DOHH2 (cell line): ENCODE results near the gene BANK1.

ENCODE experiments used
- H3F3A ChIP-seq: fragments of 200-600 bp; sonication (generic), shearing (Covaris generic); 2 replicates; pipeline ENCODE4 v1.6.0; 2016; ENCODE audit warnings: antibody characterized with exemption, mild to moderate bottlenecking; ENCODE audit not compliant: control insufficient read depth, insufficient read depth
- H3K27ac ChIP-seq: fragments of 200-600 bp; sonication (generic); 2 replicates; pipeline ENCODE4 v1.5.1; 2014; ENCODE audit warnings: low read depth, mild to moderate bottlenecking, low read length, moderate library complexity
- H3K27me3 ChIP-seq: fragments of 200-600 bp; sonication (generic); 2 replicates; pipeline ENCODE4 v1.6.1; 2014; ENCODE audit warnings: mild to moderate bottlenecking, low read length, mixed read lengths; ENCODE audit not compliant: control insufficient read depth
- H3K36me3 ChIP-seq: fragments of 200-600 bp; sonication (generic); 2 replicates; pipeline ENCODE4 v1.6.1; 2014; ENCODE audit warnings: mild to moderate bottlenecking, low read length, moderate library complexity, mixed read lengths; ENCODE audit not compliant: control insufficient read depth
- H3K4me1 ChIP-seq: fragments of 200-600 bp; sonication (generic); 2 replicates; pipeline ENCODE4 v1.6.1; 2014; ENCODE audit warnings: mild to moderate bottlenecking, low read length, mixed read lengths; ENCODE audit not compliant: control insufficient read depth
- H3K4me2 ChIP-seq: fragments of 200-600 bp; sonication (generic); 2 replicates; pipeline ENCODE4 v1.6.0; 2014; ENCODE audit warnings: mild to moderate bottlenecking, low read length, moderate library complexity
- H3K4me3 ChIP-seq: fragments of 200-600 bp; sonication (generic); 2 replicates; pipeline ENCODE4 v1.5.1; 2014; ENCODE audit warnings: mild to moderate bottlenecking, low read length, mixed read lengths
- H3K79me2 ChIP-seq: fragments of 200-600 bp; sonication (generic); 2 replicates; pipeline ENCODE4 v1.6.1; 2014; ENCODE audit warnings: mild to moderate bottlenecking, low read length, mixed read lengths; ENCODE audit not compliant: control insufficient read depth
- H3K9me2 ChIP-seq: fragments of 200-600 bp; sonication (generic); replicated peaks from 2 replicates; pipeline ENCODE4 v1.6.1; 2014; ENCODE audit warnings: mild to moderate bottlenecking, low read length, mixed read lengths; ENCODE audit not compliant: control insufficient read depth
- H3K9me3 ChIP-seq: fragments of 200-600 bp; sonication (generic); 2 replicates; pipeline ENCODE4 v1.6.1; 2014; ENCODE audit warnings: antibody characterized with exemption, low read length, mixed read lengths; ENCODE audit not compliant: control insufficient read depth, insufficient read depth
- H4K20me1 ChIP-seq: fragments of 200-600 bp; sonication (generic); 2 replicates; pipeline ENCODE4 v1.6.0; 2014; ENCODE audit warnings: low read depth, mild to moderate bottlenecking, antibody characterized with exemption, low read length, moderate library complexity; ENCODE audit not compliant: control insufficient read depth, insufficient read depth
- CTCF ChIP-seq: fragments of 200-600 bp; sonication (generic); IDR thresholded peaks from one replicate; pipeline ENCODE4 v1.5.1; 2014; ENCODE audit warnings: antibody characterized with exemption, mild to moderate bottlenecking, low read depth, low read length; ENCODE audit not compliant: poor library complexity, severe bottlenecking
- EZH2phosphoT487 ChIP-seq: fragments of 200-600 bp; sonication (generic); IDR thresholded peaks from 2 replicates; pipeline ENCODE4 v1.6.1; 2017; ENCODE audit warnings: borderline replicate concordance, mild to moderate bottlenecking, antibody characterized with exemption, low read length, moderate library complexity, mixed read lengths

Gene BANK1

GRCh38 chr4:102036619-102037376 is 246.3 kb downstream of the BANK1 start:
- no peaks in the 10 kb centered on the region for H3K79me2 ChIP-seq
- no peak overlapping the region for H3K4me3 ChIP-seq
- no peaks in the 10 kb centered on the region for H4K20me1 ChIP-seq
- no peaks in the 10 kb centered on the region for H3K36me3 ChIP-seq
- no peaks in the 10 kb centered on the region for H3K9me3 ChIP-seq
- no peaks in the 10 kb centered on the region for H3K27me3 ChIP-seq
- no peak overlapping the region for H3K27ac ChIP-seq
- H3F3A ChIP-seq = no peaks in the 10 kb centered on the region
- H3K9me2 ChIP-seq = no peaks in the 10 kb centered on the region
- no peak for TF ChIP-seq EZH2phosphoT487
- TF ChIP-seq CTCF = no peak
- H3K4me1 ChIP-seq = no peaks in the 10 kb centered on the region
- no peak overlapping the region for H3K4me2 ChIP-seq

GRCh38 chr4:102037566-102037965 is 247.0 kb downstream of the BANK1 start:
- TF ChIP-seq EZH2phosphoT487 (no peak), CTCF (no peak)
- H4K20me1 ChIP-seq = no peaks in the 10 kb centered on the region
- no peaks in the 10 kb centered on the region for H3K4me1 ChIP-seq
- H3K4me2 ChIP-seq = no peak overlapping the region
- H3K27ac ChIP-seq = no peak overlapping the region
- H3K4me3 ChIP-seq = no peak overlapping the region
- H3K9me2 ChIP-seq = no peaks in the 10 kb centered on the region
- H3K36me3 ChIP-seq = no peaks in the 10 kb centered on the region
- no peaks in the 10 kb centered on the region for H3F3A ChIP-seq
- no peaks in the 10 kb centered on the region for H3K79me2 ChIP-seq
- no peaks in the 10 kb centered on the region for H3K27me3 ChIP-seq
- H3K9me3 ChIP-seq = no peaks in the 10 kb centered on the region

GRCh38 chr4:102042871-102043802 is 252.6 kb downstream of the BANK1 start:
- Histone ChIP-seq H3F3A (no peaks in the 10 kb centered on the region), H3K9me3 (no peaks in the 10 kb centered on the region), H3K4me3 (no peak overlapping the region), H3K9me2 (no peaks in the 10 kb centered on the region), H3K79me2 (no peaks in the 10 kb centered on the region), H3K4me1 (no peaks in the 10 kb centered on the region), H3K27me3 (no peaks in the 10 kb centered on the region), H3K36me3 (no peaks in the 10 kb centered on the region), H3K4me2 (no peak overlapping the region), H4K20me1 (no peaks in the 10 kb centered on the region), H3K27ac (no peak overlapping the region)
- TF ChIP-seq EZH2phosphoT487 (no peak), CTCF (no peak)
